Gastrocnemius medialis (tissue), 4 donors: ENCODE measurements around the gene DUSP14. TPM values are rescaled to one million over a fixed set of nuclear protein-coding genes. Genes with fewer than 3 reads are reported as not detected.

Experiments
- ATAC-seq, 2 donors: fragments of 150-250 bp; one replicate each; pipeline ENCODE4 v1.9.1; 2016
- DNase-seq, 2 donors: peaks; one replicate each; pipeline ENCODE4 v3.0.0-alpha.2; 2019
- H3K27ac ChIP-seq, 4 donors: fragments of 200-600 bp; sonication (generic); 1 replicate in 1 of 4; 2 replicates in 3 of 4; pipeline ENCODE4 v1.5.1; 2016 to 2018; ENCODE audit warnings: mild to moderate bottlenecking in 2 of 4, moderate library complexity in 1 of 4
- H3K27me3 ChIP-seq, 3 donors: fragments of 200-600 bp; sonication (generic) in 2 of 3; 1 replicate in 1 of 3; 2 replicates in 2 of 3; pipeline versions ENCODE4 v1.5.1 to v1.6.0; 2016 to 2019; ENCODE audit warnings: mild to moderate bottlenecking in 1 of 3, moderate library complexity in 1 of 3
- H3K36me3 ChIP-seq, 2 donors: fragments of 200-600 bp; sonication (generic) in 1 of 2; one replicate each; pipeline ENCODE4 v1.5.1; 2017 to 2018
- H3K4me1 ChIP-seq, 2 donors: fragments of 200-600 bp; sonication (generic) in 1 of 2; one replicate each; pipeline ENCODE4 v1.5.1; 2016 to 2017; ENCODE audit warnings: mild to moderate bottlenecking in 2 of 2
- H3K4me3 ChIP-seq, 4 donors: fragments of 200-600 bp; sonication (generic) in 3 of 4; 1 replicate in 1 of 4; 2 replicates in 3 of 4; pipeline ENCODE4 v1.5.1; 2016 to 2019; ENCODE audit warnings: mild to moderate bottlenecking in 2 of 4
- H3K9me3 ChIP-seq, 3 donors: fragments of 200-600 bp; sonication (generic) in 2 of 3; 1 replicate in 1 of 3; 2 replicates in 2 of 3; pipeline ENCODE4 v1.5.1; 2016 to 2019
- CTCF ChIP-seq, 5 experiments: fragments of 450-650 bp in 3 of 5; fragments of 200-600 bp in 2 of 5; sonication (generic) in 2 of 5; IDR thresholded peaks in 4 of 5; conservative IDR thresholded peaks in 1 of 5; 1 replicate in 4 of 5; 2 replicates in 1 of 5; pipeline ENCODE4 v1.5.1; 2016 to 2019; ENCODE audit warnings: antibody characterized with exemption in 5 of 5, mild to moderate bottlenecking in 3 of 5, moderate library complexity in 3 of 5
- POLR2A ChIP-seq, 2 donors: fragments of 450-650 bp; IDR thresholded peaks; one replicate each; pipeline ENCODE4 v1.6.1; 2017; ENCODE audit warnings: antibody characterized with exemption in 2 of 2, mild to moderate bottlenecking in 2 of 2, moderate library complexity in 2 of 2
- in situ Hi-C, 4 donors: fragments of 200-750 bp; cut with MboI; loops; one replicate each; pipeline versions ENCODE4 v1.15.0 to v1.8.0; 2017; ENCODE audit warnings: low sequenced_read_pairs in 4 of 4
- intact Hi-C: fragments of 100-400 bp; cut with DNase I; formaldehyde crosslinking; loops from one replicate; pipeline ENCODE4 v1.15.1; 2023; ENCODE audit warnings: low total_unique reads
- total RNA-seq, 4 donors: library from RNA; depleted of rRNA; stranded (reverse); fragments of >200 nt; gene quantifications; one replicate each; pipeline versions ENCODE4 v1.1.0 to v1.2.3, GENCODE V29; 2016

Gene DUSP14
- total RNA-seq, 4 donors from 2014 or later, result 10.2 to 15.1 (median 11.3) TPM

- intact Hi-C loops, result no loop called here
- no peak overlapping the region for H3K4me3 ChIP-seq
Measured at GRCh38 chr17:37538981-37539659, 49.4 kb downstream of the DUSP14 start.

GRCh38 chr17:37541880-37542660, 52.4 kb downstream of the DUSP14 start:
- TF ChIP-seq POLR2A (IDR thresholded peaks at IDR 0.05), result no peak
- no peak for TF ChIP-seq CTCF (IDR thresholded peaks at IDR 0.05 in 4 of 5, conservative IDR thresholded peaks at IDR 0.05 in 1 of 5)
- no peak overlapping the region for H3K4me3 ChIP-seq
- no peaks in the 10 kb centered on the region for H3K27me3 ChIP-seq
- no peak for DNase-seq
- H3K27ac ChIP-seq, result no peak overlapping the region
- peaks cover 0 to 58% of the 10 kb centered on the region in 2 donors for H3K36me3 ChIP-seq
- no peaks in the 10 kb centered on the region for H3K4me1 ChIP-seq
- H3K9me3 ChIP-seq, result no peaks in the 10 kb centered on the region
- ATAC-seq, result no peak
- intact Hi-C loops (no loop called here), in situ Hi-C loops (no loop called here)

More at GRCh38 chr17:37538981-37539659, 49.4 kb downstream of the DUSP14 start:
- H3K9me3 ChIP-seq, result no peaks in the 10 kb centered on the region
- no peak for TF ChIP-seq CTCF (IDR thresholded peaks at IDR 0.05 in 4 of 5, conservative IDR thresholded peaks at IDR 0.05 in 1 of 5)
- no peak for TF ChIP-seq POLR2A (IDR thresholded peaks at IDR 0.05)
- H3K36me3 ChIP-seq, result peaks cover 0 to 85% of the 10 kb centered on the region in 2 donors
- ATAC-seq (no peak), DNase-seq (no peak)
- in situ Hi-C loops, result no loop called here
- H3K4me1 ChIP-seq, result no peaks in the 10 kb centered on the region
- H3K27ac ChIP-seq, result no peak overlapping the region
- no peaks in the 10 kb centered on the region for H3K27me3 ChIP-seq

GRCh38 chr17:37543637-37544052, 54.0 kb downstream of the DUSP14 start:
- Histone ChIP-seq H3K27me3 (no peaks in the 10 kb centered on the region), H3K4me3 (no peak overlapping the region), H3K9me3 (no peaks in the 10 kb centered on the region), H3K27ac (no peak overlapping the region), H3K4me1 (peaks cover 11% of the 10 kb centered on the region in 2 donors), H3K36me3 (peaks cover 0 to 42% of the 10 kb centered on the region in 2 donors)
- in situ Hi-C loops, result no loop called here
- no peak for ATAC-seq
- DNase-seq, result no peak
- no peak for TF ChIP-seq POLR2A (IDR thresholded peaks at IDR 0.05)
- no peak for TF ChIP-seq CTCF (IDR thresholded peaks at IDR 0.05 in 4 of 5, conservative IDR thresholded peaks at IDR 0.05 in 1 of 5)
- intact Hi-C loops, result no loop called here

DNA sequence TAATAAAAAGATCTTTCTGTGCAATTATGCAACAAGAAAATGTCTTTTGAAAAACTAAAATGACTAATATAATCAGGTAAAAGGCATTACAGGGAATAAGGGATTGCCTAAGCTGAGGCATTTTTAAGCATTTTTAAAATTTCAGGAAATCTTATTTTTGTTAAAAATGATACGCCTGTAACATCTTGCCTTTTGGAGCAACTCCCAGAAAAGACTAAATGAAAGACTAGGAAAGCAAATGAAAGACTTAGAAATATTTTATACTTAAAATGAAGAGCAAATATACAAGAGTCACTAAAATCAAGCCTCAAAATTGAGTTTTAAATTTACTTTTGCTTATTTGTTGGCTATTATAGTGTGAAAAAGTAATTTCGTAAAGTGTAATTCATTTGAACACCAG, 55.8 kb downstream of the DUSP14 start:
- peaks cover 0 to 24% of the 10 kb centered on the region in 2 donors for H3K36me3 ChIP-seq
- TF ChIP-seq POLR2A (IDR thresholded peaks at IDR 0.05) (no peak), CTCF (IDR thresholded peaks at IDR 0.05 in 4 of 5, conservative IDR thresholded peaks at IDR 0.05 in 1 of 5) (no peak)
- intact Hi-C loops, result no loop called here
- in situ Hi-C loops, result no loop called here
- H3K27me3 ChIP-seq, result no peaks in the 10 kb centered on the region
- DNase-seq (no peak), ATAC-seq (no peak)
- peaks cover 11 to 15% of the 10 kb centered on the region in 2 donors for H3K4me1 ChIP-seq
- H3K27ac ChIP-seq, result no peak overlapping the region
- no peak overlapping the region for H3K4me3 ChIP-seq
- no peaks in the 10 kb centered on the region for H3K9me3 ChIP-seq
